Measurements from ENCODE around the gene ERBB4. TPM values are rescaled to one million over a fixed set of nuclear protein-coding genes. Genes with fewer than 3 reads are reported as not detected.
"Not testable (repeated sequence)": the region's sequence is repeated elsewhere in the genome, so short reads cannot be mapped to it uniquely, and the experiment has no call there.

ERBB4 gene
- total RNA-seq, 1 donor from 2014 or later: 0.36 TPM

GRCh38 chr2:212112401-212112800 is 426.2 kb downstream of the ERBB4 start:
- Mint-ChIP-seq H3K36me3 (ENCODE audit: low read depth, unreplicated experiment) (peaks cover 3% of the 10 kb centered on the region), H3K4me3 (ENCODE audit: unreplicated experiment) (no peak overlapping the region), H3K9me3 (ENCODE audit: unreplicated experiment) (no peaks in the 10 kb centered on the region), H3K27me3 (ENCODE audit: unreplicated experiment) (no peaks in the 10 kb centered on the region), H3K4me1 (ENCODE audit: unreplicated experiment) (peaks cover 3% of the 10 kb centered on the region), H3K27ac (ENCODE audit: unreplicated experiment) (no peak overlapping the region)
- TF ChIP-seq CTCF (IDR thresholded peaks at IDR 0.05; ENCODE audit: unreplicated experiment): no peak
- no peak for DNase-seq (ENCODE audit: low spot score)

GRCh38 chr2:212109792-212110680 is 428.6 kb downstream of the ERBB4 start:
- no peak for TF ChIP-seq CTCF (IDR thresholded peaks at IDR 0.05; ENCODE audit: unreplicated experiment)
- Mint-ChIP-seq H3K4me1 (ENCODE audit: unreplicated experiment) (peaks cover 3% of the 10 kb centered on the region), H3K4me3 (ENCODE audit: unreplicated experiment) (no peak overlapping the region), H3K27ac (ENCODE audit: unreplicated experiment) (no peak overlapping the region), H3K9me3 (ENCODE audit: unreplicated experiment) (peaks cover 3% of the 10 kb centered on the region), H3K36me3 (ENCODE audit: low read depth, unreplicated experiment) (peaks cover 3% of the 10 kb centered on the region), H3K27me3 (ENCODE audit: unreplicated experiment) (no peaks in the 10 kb centered on the region)
- no peak for DNase-seq (ENCODE audit: low spot score)

GRCh38 chr2:212109217-212109616 is 429.4 kb downstream of the ERBB4 start:
- Mint-ChIP-seq H3K4me1 (ENCODE audit: unreplicated experiment) (peaks cover 3% of the 10 kb centered on the region), H3K4me3 (ENCODE audit: unreplicated experiment) (no peak overlapping the region)
- no peak for TF ChIP-seq CTCF (IDR thresholded peaks at IDR 0.05; ENCODE audit: unreplicated experiment)

GRCh38 chr2:212107989-212108388 is 430.6 kb downstream of the ERBB4 start:
- no peak overlapping the region for H3K27ac Mint-ChIP-seq (ENCODE audit: unreplicated experiment)
- peaks cover 3% of the 10 kb centered on the region for H3K9me3 Mint-ChIP-seq (ENCODE audit: unreplicated experiment)
- H3K27me3 Mint-ChIP-seq (ENCODE audit: unreplicated experiment): no peaks in the 10 kb centered on the region
- H3K36me3 Mint-ChIP-seq (ENCODE audit: low read depth, unreplicated experiment): peaks cover 3% of the 10 kb centered on the region
- peaks cover 3% of the 10 kb centered on the region for H3K4me1 Mint-ChIP-seq (ENCODE audit: unreplicated experiment)
- TF ChIP-seq CTCF (IDR thresholded peaks at IDR 0.05; ENCODE audit: unreplicated experiment): no peak
- no peak for DNase-seq (ENCODE audit: low spot score)
- H3K4me3 Mint-ChIP-seq (ENCODE audit: unreplicated experiment): no peak overlapping the region

More at GRCh38 chr2:212109217-212109616, 429.4 kb downstream of the ERBB4 start:
- Mint-ChIP-seq H3K9me3 (ENCODE audit: unreplicated experiment) (peaks cover 3% of the 10 kb centered on the region), H3K27me3 (ENCODE audit: unreplicated experiment) (no peaks in the 10 kb centered on the region), H3K36me3 (ENCODE audit: low read depth, unreplicated experiment) (peaks cover 3% of the 10 kb centered on the region), H3K27ac (ENCODE audit: unreplicated experiment) (no peak overlapping the region)
- no peak for DNase-seq (ENCODE audit: low spot score)

- peaks cover 3% of the 10 kb centered on the region for H3K9me3 Mint-ChIP-seq (ENCODE audit: unreplicated experiment)
- no peak overlapping the region for H3K27ac Mint-ChIP-seq (ENCODE audit: unreplicated experiment)
- H3K4me3 Mint-ChIP-seq (ENCODE audit: unreplicated experiment): no peak overlapping the region
- peaks cover 3% of the 10 kb centered on the region for H3K36me3 Mint-ChIP-seq (ENCODE audit: low read depth, unreplicated experiment)
- no peaks in the 10 kb centered on the region for H3K27me3 Mint-ChIP-seq (ENCODE audit: unreplicated experiment)
- no peak for TF ChIP-seq CTCF (IDR thresholded peaks at IDR 0.05; ENCODE audit: unreplicated experiment)
- H3K4me1 Mint-ChIP-seq (ENCODE audit: unreplicated experiment): peaks cover 3% of the 10 kb centered on the region
- no peak for DNase-seq (ENCODE audit: low spot score)
These were observed 431.6 kb downstream of the ERBB4 start for GRCh38 chr2:212107014-212107413.

- H3K36me3 Mint-ChIP-seq (ENCODE audit: low read depth, unreplicated experiment); H3K9me3 Mint-ChIP-seq (ENCODE audit: unreplicated experiment); H3K27me3 Mint-ChIP-seq (ENCODE audit: unreplicated experiment); H3K27ac Mint-ChIP-seq (ENCODE audit: unreplicated experiment); DNase-seq (ENCODE audit: low spot score); H3K4me3 Mint-ChIP-seq (ENCODE audit: unreplicated experiment); H3K4me1 Mint-ChIP-seq (ENCODE audit: unreplicated experiment): not testable (repeated sequence)
These were observed 432.1 kb downstream of the ERBB4 start for GRCh38 chr2:212106536-212106935.
